H9 (cell line): ENCODE measurements around the gene ST13. TPM values are rescaled to one million over a fixed set of nuclear protein-coding genes. Genes with fewer than 3 reads are reported as not detected.
"Not testable (repeated sequence)": the region's sequence is repeated elsewhere in the genome, so short reads cannot be mapped to it uniquely, and the experiment has no call there.

Experiments
- DNase-seq: peaks from one replicate; pipeline ENCODE4 v3.0.0-alpha.2; 2017
- H2AFZ ChIP-seq: one replicate; pipeline ENCODE4 v1.6.1; 2013; ENCODE audit warnings: mild to moderate bottlenecking, low read length, control low read depth, moderate library complexity
- H2AK5ac ChIP-seq: 2 replicates; pipeline ENCODE4 v1.6.1; 2013; ENCODE audit warnings: low read length, control low read depth, mixed read lengths; ENCODE audit not compliant: insufficient read length
- H2BK120ac ChIP-seq: one replicate; pipeline ENCODE4 v1.6.1; 2013; ENCODE audit warnings: low read depth, mild to moderate bottlenecking, low read length, control low read depth, inconsistent platforms; ENCODE audit not compliant: poor library complexity, severe bottlenecking
- H2BK12ac ChIP-seq: 2 replicates; pipeline ENCODE4 v1.6.1; 2013; ENCODE audit warnings: low read length, control low read depth, mixed read lengths, low read depth; ENCODE audit not compliant: insufficient read length
- H2BK15ac ChIP-seq: 2 replicates; pipeline ENCODE4 v1.6.1; 2013; ENCODE audit warnings: low read depth, low read length, control low read depth
- H2BK20ac ChIP-seq: one replicate; pipeline ENCODE4 v1.6.1; 2013; ENCODE audit warnings: low read depth, mild to moderate bottlenecking, low read length, control low read depth, inconsistent platforms; ENCODE audit not compliant: poor library complexity, severe bottlenecking
- H2BK5ac ChIP-seq: 2 replicates; pipeline ENCODE4 v1.6.1; 2013; ENCODE audit warnings: low read length, control low read depth, mixed read lengths; ENCODE audit not compliant: insufficient read length
- H3K14ac ChIP-seq: 2 replicates; pipeline ENCODE4 v1.6.1; 2013; ENCODE audit warnings: low read length, control low read depth; ENCODE audit not compliant: insufficient read depth
- H3K18ac ChIP-seq: 2 replicates; pipeline ENCODE4 v1.6.1; 2013; ENCODE audit warnings: low read depth, mild to moderate bottlenecking, mixed read lengths, low read length, control low read depth; ENCODE audit not compliant: insufficient read length
- H3K23ac ChIP-seq: 2 replicates; pipeline ENCODE4 v1.6.1; 2013; ENCODE audit warnings: low read length, control low read depth, mixed read lengths, low read depth; ENCODE audit not compliant: insufficient read length
- H3K23me2 ChIP-seq: 2 replicates; pipeline ENCODE4 v1.6.1; 2013; ENCODE audit warnings: low read depth, mild to moderate bottlenecking, mixed read lengths, low read length, control low read depth; ENCODE audit not compliant: insufficient read length, poor library complexity, severe bottlenecking
- H3K27ac ChIP-seq: 2 replicates; pipeline ENCODE4 v1.5.1; 2013; ENCODE audit warnings: low read length, control low read depth, mixed read lengths, low read depth; ENCODE audit not compliant: insufficient read length
- H3K27me3 ChIP-seq: 2 replicates; pipeline ENCODE4 v1.6.1; 2013; ENCODE audit warnings: low read length, control low read depth, inconsistent platforms; ENCODE audit not compliant: insufficient read depth
- H3K4ac ChIP-seq: 2 replicates; pipeline ENCODE4 v1.6.1; 2013; ENCODE audit warnings: low read depth, mild to moderate bottlenecking, control low read depth, inconsistent platforms, low read length, moderate library complexity
- H3K4me1 ChIP-seq: 2 replicates; pipeline ENCODE4 v1.6.1; 2013; ENCODE audit warnings: low read length, control low read depth, inconsistent platforms; ENCODE audit not compliant: insufficient read depth
- H3K4me2 ChIP-seq: 2 replicates; pipeline ENCODE4 v1.6.1; 2013; ENCODE audit warnings: low read length, control low read depth, mixed read lengths; ENCODE audit not compliant: insufficient read length, insufficient read depth
- H3K56ac ChIP-seq: 2 replicates; pipeline ENCODE4 v1.6.1; 2013; ENCODE audit warnings: low read depth, mild to moderate bottlenecking, mixed read lengths, low read length, control low read depth; ENCODE audit not compliant: insufficient read length
- H3K79me1 ChIP-seq: 2 replicates; pipeline ENCODE4 v1.6.1; 2013; ENCODE audit warnings: low read depth, mild to moderate bottlenecking, moderate library complexity, low read length, control low read depth, inconsistent platforms; ENCODE audit not compliant: insufficient read depth, poor library complexity, severe bottlenecking
- H3K79me2 ChIP-seq: 2 replicates; pipeline ENCODE4 v1.6.1; 2013; ENCODE audit warnings: low read length, control low read depth, inconsistent platforms; ENCODE audit not compliant: insufficient read depth
- H3K9ac ChIP-seq: 2 replicates; pipeline ENCODE4 v1.6.1; 2013; ENCODE audit warnings: low read length, control low read depth, mixed read lengths; ENCODE audit not compliant: insufficient read length; ENCODE audit errors: extremely low read depth
- H3K9me3 ChIP-seq: one replicate; pipeline ENCODE4 v1.6.1; 2013; ENCODE audit warnings: low read depth, low read length, inconsistent platforms; ENCODE audit not compliant: control insufficient read depth
- H3T11ph ChIP-seq: one replicate; pipeline ENCODE4 v1.6.1; 2013; ENCODE audit warnings: mild to moderate bottlenecking, low read length, control low read depth, inconsistent platforms
- H4K20me1 ChIP-seq: one replicate; pipeline ENCODE4 v1.6.1; 2013; ENCODE audit not compliant: control insufficient read depth, insufficient read length, insufficient read depth
- H4K5ac ChIP-seq: 2 replicates; pipeline ENCODE4 v1.6.1; 2013; ENCODE audit warnings: low read depth, mild to moderate bottlenecking, mixed read lengths, low read length, control low read depth; ENCODE audit not compliant: insufficient read length
- H4K8ac ChIP-seq: replicated peaks from 2 replicates; pipeline ENCODE4 v1.6.1; 2013; ENCODE audit warnings: low read length, control low read depth, mixed read lengths, low read depth; ENCODE audit not compliant: insufficient read length
- H4K91ac ChIP-seq: 2 replicates; pipeline ENCODE4 v1.6.1; 2013; ENCODE audit warnings: low read depth, mild to moderate bottlenecking, moderate library complexity, mixed read lengths, low read length, control low read depth; ENCODE audit not compliant: insufficient read length
- H3K27ac Mint-ChIP-seq, 3 experiments: 2 replicates in 2 of 3; 3 replicates in 1 of 3; pipeline ENCODE4 v1.8.0; 2020 to 2021; ENCODE audit warnings: mixed read lengths in 3 of 3, mild to moderate bottlenecking in 1 of 3, moderate library complexity in 1 of 3
- H3K27me3 Mint-ChIP-seq: 2 replicates; pipeline ENCODE4 v1.8.0; 2021; ENCODE audit warnings: low read depth, mild to moderate bottlenecking, moderate library complexity, mixed read lengths
- H3K36me3 Mint-ChIP-seq, 3 experiments: 2 replicates in 2 of 3; 3 replicates in 1 of 3; pipeline ENCODE4 v1.8.0; 2020 to 2021; ENCODE audit warnings: low read depth in 3 of 3, mixed read lengths in 3 of 3; ENCODE audit not compliant: insufficient read depth in 1 of 3
- H3K4me1 Mint-ChIP-seq, 2 experiments: 2 replicates each; pipeline ENCODE4 v1.8.0; 2020; ENCODE audit warnings: mixed read lengths in 2 of 2
- H3K4me3 Mint-ChIP-seq, 2 experiments: 2 replicates in 1 of 2; 3 replicates in 1 of 2; pipeline ENCODE4 v1.8.0; 2020 to 2021; ENCODE audit warnings: mild to moderate bottlenecking in 2 of 2, mixed read lengths in 2 of 2, moderate library complexity in 1 of 2
- H3K9me3 Mint-ChIP-seq, 2 experiments: 2 replicates in 1 of 2; 3 replicates in 1 of 2; pipeline ENCODE4 v1.8.0; 2020; ENCODE audit warnings: mild to moderate bottlenecking in 2 of 2, mixed read lengths in 2 of 2, moderate library complexity in 1 of 2
- WGBS: extraction: QIAGEN DNeasy Blood & Tissue Kit; methylation state at CpG from one replicate; pipeline ENCODE4 v1.1.7; 2013; ENCODE audit warnings: missing lambda C conversion rate, low lambda C conversion rate, mixed read lengths; ENCODE audit not compliant: insufficient read length; ENCODE audit errors: extremely low coverage; 5-methylcytosine and 5-hydroxymethylcytosine counted together
- total RNA-seq: library from RNA; stranded (reverse); gene quantifications from 2 replicates; pipeline ENCODE4 v1.2.1, GENCODE V29; 2021
- TF ChIP-seq, protein P1 (sequence below): fragments of 200-600 bp; sonication (generic); conservative IDR thresholded peaks from 3 replicates; pipeline ENCODE4 v1.8.0; 2021; ENCODE audit warnings: antibody characterized with exemption, mild to moderate bottlenecking

Gene ST13
- total RNA-seq, 1 experiment from 2014 or later = 353 TPM

DNA sequence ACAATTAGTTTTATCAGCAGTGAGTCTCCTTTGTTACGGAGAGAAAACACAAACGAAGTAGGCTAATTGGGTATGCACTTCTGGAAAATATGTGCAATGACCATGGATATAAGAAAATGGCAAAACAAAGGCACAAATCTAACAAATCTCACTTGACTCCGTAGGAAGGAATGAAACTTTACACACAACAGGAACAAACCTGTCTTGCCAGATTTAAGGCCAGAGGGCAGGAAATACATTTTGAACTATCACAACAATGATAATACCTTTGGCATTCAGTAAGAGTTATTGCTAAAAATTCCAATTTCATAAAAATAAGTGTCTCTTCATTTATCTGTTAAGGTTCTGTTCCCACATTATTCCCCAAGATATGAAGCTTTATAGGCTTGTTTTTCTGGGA, 73.9 kb downstream of the ST13 start:
- Mint-ChIP-seq H3K9me3 (no peaks in the 10 kb centered on the region), H3K27me3 (no peaks in the 10 kb centered on the region), H3K4me1 (no peaks in the 10 kb centered on the region), H3K27ac (peak overlapping the region in 1 of 3 experiments; percentile 39; a peak in 2 of 7 replicates), H3K36me3 (peaks cover 0 to 35% (median 13%) of the 10 kb centered on the region in 3 experiments; a peak in 5 of 7 replicates), H3K4me3 (no peak overlapping the region)
- TF ChIP-seq, protein P1, sequence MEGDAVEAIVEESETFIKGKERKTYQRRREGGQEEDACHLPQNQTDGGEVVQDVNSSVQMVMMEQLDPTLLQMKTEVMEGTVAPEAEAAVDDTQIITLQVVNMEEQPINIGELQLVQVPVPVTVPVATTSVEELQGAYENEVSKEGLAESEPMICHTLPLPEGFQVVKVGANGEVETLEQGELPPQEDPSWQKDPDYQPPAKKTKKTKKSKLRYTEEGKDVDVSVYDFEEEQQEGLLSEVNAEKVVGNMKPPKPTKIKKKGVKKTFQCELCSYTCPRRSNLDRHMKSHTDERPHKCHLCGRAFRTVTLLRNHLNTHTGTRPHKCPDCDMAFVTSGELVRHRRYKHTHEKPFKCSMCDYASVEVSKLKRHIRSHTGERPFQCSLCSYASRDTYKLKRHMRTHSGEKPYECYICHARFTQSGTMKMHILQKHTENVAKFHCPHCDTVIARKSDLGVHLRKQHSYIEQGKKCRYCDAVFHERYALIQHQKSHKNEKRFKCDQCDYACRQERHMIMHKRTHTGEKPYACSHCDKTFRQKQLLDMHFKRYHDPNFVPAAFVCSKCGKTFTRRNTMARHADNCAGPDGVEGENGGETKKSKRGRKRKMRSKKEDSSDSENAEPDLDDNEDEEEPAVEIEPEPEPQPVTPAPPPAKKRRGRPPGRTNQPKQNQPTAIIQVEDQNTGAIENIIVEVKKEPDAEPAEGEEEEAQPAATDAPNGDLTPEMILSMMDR = no peak
- H3K27me3 ChIP-seq = no peaks in the 10 kb centered on the region
- H2BK20ac ChIP-seq = no peak overlapping the region
- DNase-seq = no peak
- H4K5ac ChIP-seq = no peak overlapping the region
- H2BK120ac ChIP-seq = no peak overlapping the region
- no peak overlapping the region for H2BK5ac ChIP-seq
- WGBS = no CpG with 5 or more reads among the region's 3 CpGs
- H3K79me2 ChIP-seq = no peaks in the 10 kb centered on the region
- no peak overlapping the region for H3K23ac ChIP-seq
- H2AFZ ChIP-seq = no peak overlapping the region
- H4K91ac ChIP-seq = no peak overlapping the region
- no peaks in the 10 kb centered on the region for H3K9me3 ChIP-seq
- H2BK12ac ChIP-seq = no peak overlapping the region
- H2BK15ac ChIP-seq = no peak overlapping the region
- no peaks in the 10 kb centered on the region for H3K23me2 ChIP-seq
- H3K27ac ChIP-seq = no peak overlapping the region
- no peak overlapping the region for H3K4ac ChIP-seq
- no peaks in the 10 kb centered on the region for H4K20me1 ChIP-seq
- H3K79me1 ChIP-seq = no peaks in the 10 kb centered on the region
- no peak overlapping the region for H3K9ac ChIP-seq
- H2AK5ac ChIP-seq = no peak overlapping the region
- H3K56ac ChIP-seq = no peak overlapping the region
- H3K18ac ChIP-seq = no peak overlapping the region
- no peak overlapping the region for H3T11ph ChIP-seq
- no peaks in the 10 kb centered on the region for H3K4me1 ChIP-seq
- no peak overlapping the region for H3K14ac ChIP-seq
- no peak overlapping the region for H4K8ac ChIP-seq
- no peak overlapping the region for H3K4me2 ChIP-seq

DNA sequence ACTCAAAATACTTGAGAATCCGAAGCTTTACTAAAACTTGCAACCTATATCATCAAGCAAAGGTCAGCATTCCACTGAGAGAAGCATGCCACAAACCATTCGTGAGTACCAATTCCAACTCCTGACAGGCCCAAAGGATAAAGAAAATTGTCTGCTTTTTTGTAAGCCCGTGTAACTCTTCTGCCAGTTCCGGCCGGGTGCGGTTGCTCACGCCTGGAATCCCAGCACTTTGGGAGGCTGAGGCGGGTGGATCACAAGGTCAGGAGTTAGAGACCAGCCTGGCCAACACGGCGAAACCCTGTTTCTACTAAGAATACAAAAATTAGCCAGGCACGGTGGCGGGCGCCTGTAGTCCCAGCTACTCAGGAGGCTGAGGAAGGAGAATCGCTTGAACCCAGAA, 74.7 kb downstream of the ST13 start:
- not testable (repeated sequence) for H3K4me2 ChIP-seq, DNase-seq

More for the DNA sequence above, 74.7 kb downstream of the ST13 start:
- no CpG with 5 or more reads among the region's 14 CpGs for WGBS
- not testable (repeated sequence) for H2BK15ac ChIP-seq, H3K27ac ChIP-seq, H3K56ac ChIP-seq, H3T11ph ChIP-seq, H4K91ac ChIP-seq, H3K23me2 ChIP-seq, H3K23ac ChIP-seq, H3K27me3 ChIP-seq, H3K14ac ChIP-seq, H3K79me1 ChIP-seq, H2BK120ac ChIP-seq, H2BK5ac ChIP-seq, H2AFZ ChIP-seq, H3K18ac ChIP-seq, H3K9me3 ChIP-seq, H4K20me1 ChIP-seq, H2AK5ac ChIP-seq, H3K79me2 ChIP-seq, H2BK12ac ChIP-seq, H4K5ac ChIP-seq, H3K4ac ChIP-seq, H4K8ac ChIP-seq, H2BK20ac ChIP-seq, H3K4me3 Mint-ChIP-seq, H3K9me3 Mint-ChIP-seq, H3K4me1 ChIP-seq, H3K9ac ChIP-seq, H3K4me1 Mint-ChIP-seq, H3K27me3 Mint-ChIP-seq
- peak overlapping the region; percentile 43 to 76 (median 49); a peak in 2 of 7 replicates for H3K27ac Mint-ChIP-seq
- H3K36me3 Mint-ChIP-seq = peaks cover 3 to 35% (median 19%) of the 10 kb centered on the region in 3 experiments; a peak in 5 of 7 replicates
